Measurements from ENCODE around the gene PNLIPRP3.

- TF ChIP-seq CTCF (IDR thresholded peaks at IDR 0.05) (no peak), ZFX (IDR thresholded peaks at IDR 0.05; ENCODE audit: borderline replicate concordance) (no peak)
Observed at GRCh38 chr10:116487522-116488430, 60.1 kb downstream of the PNLIPRP3 start.
